GM18909 (cell line): Measurements from ENCODE around the gene GHRL.
"Not testable (repeated sequence)": the region's sequence is repeated elsewhere in the genome, so short reads cannot be mapped to it uniquely, and the experiment has no call there.

Experiments
- ATAC-seq: cut with Tn5 transposase; IDR thresholded peaks from one replicate; pipeline ENCODE4 v1.9.1; 2021; ENCODE audit warnings: mild to moderate bottlenecking; ENCODE audit not compliant: unreplicated experiment, poor library complexity

Gene GHRL

GRCh38 chr3:10279384-10280176 is 13.2 kb downstream of the GHRL start:
- ATAC-seq, result no peak

DNA sequence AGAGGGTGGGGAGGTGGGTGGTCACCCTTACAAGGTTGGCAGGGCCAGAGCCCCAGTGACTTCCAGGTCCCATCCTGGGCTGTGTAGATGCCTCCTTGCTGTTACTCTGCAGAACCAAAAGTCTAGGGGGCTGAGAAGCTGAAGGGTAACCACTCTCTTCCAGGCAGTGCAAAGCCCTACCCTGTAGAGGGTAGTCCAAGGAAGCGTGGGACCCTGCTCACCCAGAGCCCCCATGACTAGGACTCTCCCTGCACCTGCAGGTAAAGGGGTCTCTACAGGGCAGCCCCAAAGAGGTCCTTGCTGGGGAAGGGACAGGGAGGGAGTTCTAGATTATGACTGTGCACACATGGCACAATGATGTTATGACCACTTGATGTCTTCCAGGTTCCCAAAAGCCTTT is 14.2 kb downstream of the GHRL start:
- ATAC-seq, result no peak

- ATAC-seq, result no peak
Observed at GRCh38 chr3:10277115-10277625, 15.6 kb downstream of the GHRL start.

DNA sequence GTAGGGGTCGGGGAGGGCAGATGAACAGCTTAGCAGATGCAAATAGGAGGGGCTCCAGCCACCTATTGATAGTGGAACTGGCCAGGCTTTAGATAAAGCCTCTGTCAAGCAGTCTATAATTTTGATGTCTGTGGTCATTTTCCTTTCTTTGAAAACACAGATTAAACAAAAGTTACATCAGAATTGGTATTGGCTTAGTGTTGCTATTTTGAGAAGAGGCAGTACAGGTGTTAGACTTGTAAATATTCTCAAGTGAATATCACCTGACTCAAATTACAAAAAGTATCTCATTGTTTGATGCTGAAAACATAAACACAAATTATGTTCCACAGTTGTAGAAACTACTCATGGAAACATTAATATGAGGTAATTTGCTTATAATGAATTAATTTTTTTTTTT is 18.1 kb downstream of the GHRL start:
- no peak for ATAC-seq

DNA sequence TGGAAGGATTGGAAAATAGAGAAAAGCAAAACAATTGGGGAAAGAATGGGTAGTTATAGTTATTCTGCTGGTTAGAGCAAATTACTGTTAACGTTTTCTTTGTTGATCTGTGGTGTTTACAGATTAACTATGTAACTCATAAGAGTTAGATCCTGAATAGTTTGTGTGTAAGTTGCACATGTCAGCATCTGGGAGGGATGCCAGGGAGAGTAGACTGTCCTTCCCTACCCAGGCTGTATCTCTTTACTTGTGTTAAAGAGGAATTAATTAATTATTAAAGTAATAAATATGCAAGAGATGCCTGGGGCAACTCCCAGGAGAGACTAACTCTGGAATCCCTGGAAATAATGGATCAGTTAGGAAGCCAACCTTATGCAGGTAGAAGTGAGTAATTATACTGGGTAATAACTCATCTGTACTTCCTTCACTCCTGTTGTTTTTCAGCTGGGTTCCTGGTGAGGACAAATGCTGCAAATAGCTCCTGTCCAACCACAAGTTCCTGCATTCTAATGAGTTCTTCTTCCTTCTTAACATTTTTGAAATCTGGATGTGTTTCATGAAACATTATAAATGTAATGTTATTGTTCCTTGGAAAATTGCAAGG is 18.9 kb downstream of the GHRL start:
- ATAC-seq, result no peak

GRCh38 chr3:10272977-10273376 is 19.8 kb downstream of the GHRL start:
- no peak for ATAC-seq

DNA sequence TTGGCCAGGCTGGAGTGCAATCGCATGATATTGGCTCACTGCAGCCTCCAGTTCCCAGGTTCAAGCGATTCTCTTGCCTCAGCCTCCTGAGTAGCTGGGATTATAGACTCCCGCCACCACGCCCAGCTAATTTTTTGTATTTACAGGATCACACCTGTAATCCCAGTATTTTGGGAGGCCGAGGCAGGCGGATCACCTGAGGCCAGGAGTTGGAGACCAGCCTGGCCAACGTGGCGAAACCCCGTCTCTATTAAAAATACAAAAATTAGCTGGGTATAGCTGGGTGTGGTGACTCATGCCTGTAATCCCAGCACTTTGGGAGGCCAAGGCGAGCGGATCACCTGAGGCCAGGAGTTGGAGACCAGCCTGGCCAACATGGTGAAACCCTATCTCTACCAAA is 20.3 kb downstream of the GHRL start:
- ATAC-seq, result not testable (repeated sequence)

GRCh38 chr3:10269443-10269842 is 23.3 kb downstream of the GHRL start:
- ATAC-seq, result no peak

DNA sequence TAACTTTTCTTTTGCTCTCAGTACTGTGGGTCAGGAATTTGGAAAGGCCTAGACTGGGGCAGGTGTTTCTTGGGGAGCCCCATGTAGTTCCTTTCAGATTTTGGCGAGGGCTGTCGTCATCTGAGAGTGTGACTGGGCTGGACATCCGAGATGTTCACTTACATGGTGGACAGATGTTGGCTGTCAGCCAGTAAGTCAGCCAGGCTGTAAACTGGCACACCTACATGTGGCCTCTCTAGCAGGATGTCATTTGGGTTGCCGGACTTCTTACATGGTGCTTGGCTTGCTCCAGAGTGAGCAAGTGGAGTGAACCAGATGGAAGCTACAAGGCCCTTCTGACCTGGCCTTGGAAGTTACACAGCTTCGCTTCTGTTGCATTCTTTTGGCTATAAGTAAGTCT is 23.8 kb downstream of the GHRL start:
- ATAC-seq, result no peak

- no peak for ATAC-seq
Observed at GRCh38 chr3:10268116-10268515, 24.6 kb downstream of the GHRL start.

DNA sequence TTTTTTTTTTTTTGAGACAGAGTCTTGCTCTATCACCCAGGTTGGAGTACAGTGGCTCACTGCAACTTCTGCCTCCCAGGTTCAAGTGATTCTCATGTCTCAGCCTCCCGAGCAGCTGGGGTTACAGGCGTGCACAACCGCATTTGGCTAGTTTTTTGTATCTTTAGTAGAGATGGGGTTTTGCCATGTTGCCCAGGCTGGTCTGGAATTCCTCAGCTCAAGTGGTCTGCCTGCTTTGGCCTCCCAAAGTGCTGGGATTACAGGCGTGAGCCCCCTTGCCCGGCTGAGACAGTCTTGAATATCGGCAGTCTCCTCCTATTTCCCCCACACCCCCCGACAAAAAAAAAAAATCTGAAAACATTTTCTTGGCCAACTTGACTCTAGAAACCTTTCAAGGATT is 25.8 kb downstream of the GHRL start:
- ATAC-seq, result not testable (repeated sequence)

DNA sequence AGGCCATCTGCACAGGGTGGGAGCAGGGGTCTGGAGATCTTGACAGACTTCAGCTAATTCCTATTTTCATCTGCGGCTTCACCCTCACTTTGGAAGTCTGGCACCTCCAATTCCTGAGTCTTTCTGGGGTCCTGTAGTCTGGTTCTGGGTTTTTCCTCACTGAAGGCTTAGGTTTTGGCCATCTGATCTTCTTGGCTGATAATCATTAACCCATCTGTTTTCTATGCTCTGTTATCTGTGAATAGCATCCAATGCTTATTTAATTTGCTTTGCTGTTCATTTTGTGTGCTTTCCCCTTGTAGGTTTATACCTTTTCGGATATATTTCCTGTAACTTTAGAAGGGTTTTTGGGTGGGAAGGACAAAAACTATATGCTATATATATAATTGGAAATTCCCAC is 26.9 kb downstream of the GHRL start:
- ATAC-seq, result no peak

DNA sequence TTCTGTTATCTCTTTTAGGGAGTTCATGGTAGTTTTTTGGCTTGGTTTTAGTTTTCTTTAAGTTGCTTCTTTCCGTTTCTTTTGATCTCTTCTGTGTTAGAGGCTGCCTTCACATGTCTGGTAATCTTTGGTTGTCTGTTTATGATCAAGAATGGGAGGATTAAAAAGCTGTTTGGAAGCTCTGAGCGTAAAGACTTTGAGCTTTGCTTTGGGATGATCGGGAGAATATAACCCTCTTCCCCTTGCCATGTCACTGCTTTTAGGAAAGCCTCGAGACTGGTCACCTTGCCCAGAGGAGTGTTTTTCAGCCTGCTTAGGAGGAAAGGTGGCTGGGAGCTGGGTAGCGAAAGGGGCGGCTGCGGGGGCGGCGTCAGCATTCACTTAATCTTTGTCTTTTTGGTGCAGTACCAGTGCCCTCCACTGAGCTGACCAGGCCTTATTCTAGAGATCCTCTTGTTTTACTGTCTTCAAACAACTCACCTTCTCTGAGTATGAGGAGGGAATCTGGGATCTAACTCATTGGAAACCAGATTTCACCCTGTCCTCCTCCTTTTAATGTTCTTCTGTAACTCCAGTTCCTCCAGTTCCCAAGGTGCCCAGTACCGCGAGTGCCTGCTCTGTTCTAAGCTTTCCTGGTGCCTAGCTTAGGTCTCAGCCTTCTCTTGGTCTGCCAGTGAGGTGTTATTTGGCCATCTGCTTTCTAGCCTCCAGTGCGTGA is 28.9 kb downstream of the GHRL start:
- no peak for ATAC-seq

DNA sequence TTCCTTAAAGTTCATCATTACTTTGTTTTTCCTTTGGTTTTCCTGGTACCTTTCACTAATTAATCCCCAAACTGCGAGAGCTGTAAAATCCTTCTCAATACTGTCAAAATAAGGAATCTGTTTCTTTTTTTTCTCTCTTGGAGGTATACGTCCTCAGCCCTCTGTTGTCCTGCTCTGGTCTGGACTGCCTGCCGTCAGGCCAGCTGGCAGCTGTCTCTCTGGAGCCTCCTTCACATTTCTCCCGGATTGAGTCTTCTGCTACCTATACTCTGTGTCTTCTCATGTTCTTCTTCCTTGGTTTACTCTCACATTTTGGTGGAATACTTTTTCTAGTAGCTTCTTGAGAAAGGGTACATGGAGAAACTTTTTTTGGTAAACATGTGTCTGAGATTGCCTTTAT is 30.7 kb downstream of the GHRL start:
- no peak for ATAC-seq

DNA sequence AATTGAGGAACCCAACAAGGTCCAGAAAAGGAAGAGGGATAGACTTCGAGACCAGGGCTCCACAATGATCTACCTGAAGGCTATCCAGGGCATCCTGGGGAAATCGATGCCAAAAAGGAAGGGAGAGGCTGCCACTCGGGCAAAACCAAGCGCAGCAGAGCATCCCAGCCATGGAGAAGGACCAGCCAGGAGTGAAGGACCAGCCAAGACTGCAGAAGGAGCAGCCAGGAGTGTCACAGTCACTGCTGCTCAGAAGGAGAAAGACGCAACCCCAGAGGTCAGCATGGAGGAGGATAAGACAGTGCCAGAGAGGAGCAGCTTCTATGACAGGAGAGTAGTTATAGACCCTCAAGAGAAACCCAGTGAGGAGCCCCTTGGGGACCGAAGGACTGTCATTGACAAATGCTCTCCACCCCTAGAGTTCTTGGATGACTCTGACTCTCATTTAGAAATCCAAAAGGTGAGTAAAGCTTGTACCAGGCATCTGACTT is 32.5 kb downstream of the GHRL start:
- no peak for ATAC-seq

GRCh38 chr3:10259798-10260197 is 32.9 kb downstream of the GHRL start:
- no peak for ATAC-seq

DNA sequence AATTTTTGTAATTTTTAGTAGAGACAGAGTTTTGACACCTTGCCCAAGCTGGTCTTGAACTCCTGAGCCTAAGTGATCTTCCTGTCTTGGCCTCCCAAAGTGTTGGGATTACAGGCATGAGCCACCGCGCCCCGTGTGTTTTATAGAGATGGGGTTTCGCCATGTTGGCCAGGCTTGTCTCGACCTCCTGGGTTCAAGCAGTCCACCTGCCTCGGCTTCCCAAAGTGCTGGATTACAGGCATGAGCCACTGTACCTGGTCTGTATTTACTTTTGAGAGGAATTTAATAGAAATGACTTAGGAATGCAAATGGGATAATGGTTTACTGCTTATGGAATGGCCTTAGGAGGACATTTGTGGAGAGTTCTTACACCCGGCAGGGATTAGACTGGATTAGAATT is 33.7 kb downstream of the GHRL start:
- no peak for ATAC-seq

DNA sequence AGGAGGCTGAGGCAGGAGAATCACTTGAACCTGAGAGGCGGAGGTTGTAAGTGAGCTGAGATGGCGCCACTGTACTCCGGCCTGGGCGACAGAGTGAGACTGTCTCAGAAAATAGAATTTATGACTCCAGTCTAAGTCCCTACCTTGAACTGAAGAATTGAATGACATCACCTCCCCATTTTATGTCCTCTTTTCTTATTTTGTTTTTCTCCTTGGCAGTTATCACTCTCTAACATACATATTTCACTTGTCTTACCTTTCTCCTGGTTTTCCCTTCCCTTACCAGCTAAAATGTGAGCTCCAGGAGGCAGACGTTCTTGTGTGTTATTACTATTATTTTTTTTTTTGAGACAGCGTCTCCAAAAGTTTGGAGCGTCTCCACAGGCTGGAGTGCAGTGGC is 36.9 kb downstream of the GHRL start:
- ATAC-seq, result no peak

DNA sequence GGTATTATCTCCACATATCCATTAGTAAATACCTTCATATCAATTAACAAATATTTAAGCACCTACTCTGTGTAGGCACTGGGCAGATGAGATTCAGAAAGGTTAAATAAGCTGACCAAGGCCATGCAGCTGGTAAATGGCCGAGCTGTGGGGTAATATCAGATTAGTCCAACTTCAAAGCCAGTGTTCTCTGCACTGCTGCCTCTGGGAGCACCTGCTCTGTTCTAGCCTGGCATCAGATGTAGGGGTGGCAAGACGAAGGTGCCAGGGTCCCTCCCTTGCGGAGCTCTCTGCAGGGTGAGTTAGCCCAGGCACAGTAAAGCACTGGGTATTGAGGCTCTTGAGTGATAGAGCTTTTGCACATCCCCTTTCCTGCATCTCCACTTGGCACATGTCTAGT is 39.0 kb downstream of the GHRL start:
- no peak for ATAC-seq

GRCh38 chr3:10251006-10251405 is 41.7 kb downstream of the GHRL start:
- ATAC-seq, result no peak

GRCh38 chr3:10249833-10250232 is 42.9 kb downstream of the GHRL start:
- no peak for ATAC-seq
